Endodermal cell (in vitro differentiated cells): ENCODE data around the gene EXD3. TPM values are rescaled to one million over a fixed set of nuclear protein-coding genes. Genes with fewer than 3 reads are reported as not detected.

Experiments
- DNase-seq: peaks from one replicate; pipeline ENCODE4 v3.0.0-alpha.2; 2017
- H3K27ac ChIP-seq: 2 replicates; pipeline ENCODE4 v1.5.1; 2013; ENCODE audit warnings: mild to moderate bottlenecking, low read depth, low read length, moderate library complexity
- H3K27me3 ChIP-seq: 2 replicates; pipeline ENCODE4 v1.6.1; 2013; ENCODE audit warnings: mild to moderate bottlenecking, low read length, moderate library complexity; ENCODE audit not compliant: insufficient read depth, control insufficient read depth, poor library complexity, severe bottlenecking
- H3K36me3 ChIP-seq: 2 replicates; pipeline ENCODE4 v1.7.0; 2013; ENCODE audit warnings: mild to moderate bottlenecking, low read length, moderate library complexity; ENCODE audit not compliant: control insufficient read depth, insufficient read depth
- H3K4me1 ChIP-seq: one replicate; pipeline ENCODE4 v1.7.0; 2013; ENCODE audit warnings: low read length; ENCODE audit not compliant: control insufficient read depth, insufficient read depth
- H3K4me3 ChIP-seq: 2 replicates; pipeline ENCODE4 v1.5.1; 2013; ENCODE audit warnings: mild to moderate bottlenecking, low read length, moderate library complexity
- H3K9ac ChIP-seq: 2 replicates; pipeline ENCODE4 v1.6.1; 2013; ENCODE audit warnings: mild to moderate bottlenecking, low read length, moderate library complexity; ENCODE audit not compliant: poor library complexity, severe bottlenecking; ENCODE audit errors: extremely low read depth
- H3K9me3 ChIP-seq: 2 replicates; pipeline ENCODE4 v1.6.1; 2013; ENCODE audit warnings: mild to moderate bottlenecking, low read length, moderate library complexity; ENCODE audit not compliant: control insufficient read depth
- H3K27ac Mint-ChIP-seq: 2 replicates; pipeline ENCODE4 v1.8.0; 2020; ENCODE audit warnings: mixed read lengths
- H3K27me3 Mint-ChIP-seq: 2 replicates; pipeline ENCODE4 v1.8.0; 2021; ENCODE audit warnings: mild to moderate bottlenecking, mixed read lengths; ENCODE audit not compliant: insufficient read depth
- H3K36me3 Mint-ChIP-seq: 2 replicates; pipeline ENCODE4 v1.8.0; 2020; ENCODE audit warnings: low read depth, mixed read lengths
- H3K4me1 Mint-ChIP-seq: 2 replicates; pipeline ENCODE4 v1.8.0; 2020; ENCODE audit warnings: mixed read lengths
- H3K4me3 Mint-ChIP-seq: 2 replicates; pipeline ENCODE4 v1.8.0; 2020; ENCODE audit warnings: mild to moderate bottlenecking, moderate library complexity, mixed read lengths
- H3K9me3 Mint-ChIP-seq: 2 replicates; pipeline ENCODE4 v1.8.0; 2020; ENCODE audit warnings: mild to moderate bottlenecking, mixed read lengths
- WGBS, 2 experiments: methylation state at CpG; one replicate each; pipeline versions ENCODE4 v1.1.5 to v1.1.7; 2013; ENCODE audit warnings: missing lambda C conversion rate in 2 of 2, mixed read lengths in 1 of 2; ENCODE audit not compliant: insufficient coverage in 1 of 2, insufficient read length in 1 of 2; 5-methylcytosine and 5-hydroxymethylcytosine counted together
- total RNA-seq, 2 donors: library from RNA; stranded (reverse); fragmentation: NEBNext Ultra II Directional in 1 of 2; extraction: Animal tissue kit (Norgen Biotek cat#: 25700) in 1 of 2; gene quantifications; 2 replicates in 1 of 2; 3 replicates in 1 of 2; pipeline ENCODE4 v1.2.1, GENCODE V29; 2021
- TF ChIP-seq, protein P1 (sequence below): fragments of 200-600 bp; sonication (generic); conservative IDR thresholded peaks from 2 replicates; pipeline ENCODE4 v1.5.0; 2021; ENCODE audit warnings: antibody characterized with exemption, mild to moderate bottlenecking

Gene EXD3
- total RNA-seq, 2 donors from 2014 or later = 15.5 to 31.0 TPM

DNA sequence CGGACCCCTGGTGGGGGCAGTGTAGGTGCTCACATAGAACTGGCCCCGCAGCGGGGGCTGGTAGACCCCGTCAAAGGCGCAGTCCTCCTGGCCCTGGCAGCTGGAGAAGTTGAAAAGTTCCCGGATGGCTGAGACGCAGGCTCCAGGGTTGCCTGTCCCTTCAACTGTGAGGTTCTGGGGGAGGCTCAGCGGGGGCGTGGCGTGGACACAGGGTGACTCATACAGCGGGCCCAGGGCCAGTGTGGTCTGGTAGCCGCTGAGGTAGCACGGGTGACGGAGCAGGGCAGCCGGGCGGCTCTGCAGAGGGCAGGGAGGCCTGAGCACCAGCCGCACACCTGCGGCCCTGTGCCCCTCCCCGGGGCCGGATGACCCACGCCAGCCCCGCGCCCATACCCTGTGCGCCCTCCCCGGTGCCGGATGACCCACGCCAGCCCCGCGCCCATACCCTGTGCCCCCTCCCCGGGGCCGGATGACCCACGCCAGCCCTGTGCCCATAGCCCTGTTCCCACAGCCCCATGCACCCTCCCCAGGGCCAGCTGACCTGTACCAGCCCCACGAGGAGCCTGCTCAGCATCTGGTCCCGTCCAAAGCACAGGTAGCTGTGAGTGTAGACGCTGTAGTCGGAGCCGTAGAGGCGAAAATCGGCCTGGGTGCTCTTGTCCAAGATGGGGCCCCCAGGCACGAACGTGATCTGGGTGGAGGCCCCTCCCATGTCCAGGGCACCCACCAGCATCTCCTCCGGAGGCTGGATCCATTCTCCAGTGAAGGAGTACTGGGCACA is 13.2 kb upstream of the EXD3 start:
- H3K4me1 Mint-ChIP-seq = no peaks in the 10 kb centered on the region

DNA sequence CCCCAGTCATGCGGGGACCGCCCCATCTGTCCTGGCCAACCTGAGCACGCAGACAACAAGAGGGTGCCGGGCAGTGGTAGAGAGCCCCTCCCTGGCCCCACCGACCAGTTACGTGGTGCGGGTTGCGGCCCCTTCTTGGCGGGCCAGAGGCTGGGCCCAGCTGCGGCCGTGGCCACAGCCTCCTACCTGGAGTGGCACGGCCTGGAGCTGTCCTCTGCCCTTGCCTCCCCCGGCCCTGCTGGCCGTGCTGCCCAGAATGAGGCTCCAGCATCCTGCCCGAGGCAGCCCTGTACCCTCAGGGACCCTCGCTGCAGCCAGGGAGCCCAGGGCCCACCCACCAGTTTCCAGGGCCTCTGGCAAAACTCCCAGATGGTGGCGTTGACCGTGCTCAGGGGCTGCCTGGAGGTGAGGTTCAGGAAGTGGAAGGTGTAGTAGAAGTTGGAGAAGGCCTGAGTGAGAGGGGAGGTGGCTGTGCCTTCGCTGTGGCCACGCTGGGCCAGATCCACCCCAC is 12.5 kb upstream of the EXD3 start:
- Histone ChIP-seq H3K36me3 (no peaks in the 10 kb centered on the region), H3K9me3 (no peaks in the 10 kb centered on the region), H3K27ac (no peak overlapping the region), H3K4me1 (no peaks in the 10 kb centered on the region), H3K4me3 (no peak overlapping the region), H3K27me3 (no peaks in the 10 kb centered on the region), H3K9ac (no peak overlapping the region)
- H3K27me3 Mint-ChIP-seq = peaks cover 2% of the 10 kb centered on the region
- no peaks in the 10 kb centered on the region for H3K36me3 Mint-ChIP-seq
- TF ChIP-seq, protein P1, sequence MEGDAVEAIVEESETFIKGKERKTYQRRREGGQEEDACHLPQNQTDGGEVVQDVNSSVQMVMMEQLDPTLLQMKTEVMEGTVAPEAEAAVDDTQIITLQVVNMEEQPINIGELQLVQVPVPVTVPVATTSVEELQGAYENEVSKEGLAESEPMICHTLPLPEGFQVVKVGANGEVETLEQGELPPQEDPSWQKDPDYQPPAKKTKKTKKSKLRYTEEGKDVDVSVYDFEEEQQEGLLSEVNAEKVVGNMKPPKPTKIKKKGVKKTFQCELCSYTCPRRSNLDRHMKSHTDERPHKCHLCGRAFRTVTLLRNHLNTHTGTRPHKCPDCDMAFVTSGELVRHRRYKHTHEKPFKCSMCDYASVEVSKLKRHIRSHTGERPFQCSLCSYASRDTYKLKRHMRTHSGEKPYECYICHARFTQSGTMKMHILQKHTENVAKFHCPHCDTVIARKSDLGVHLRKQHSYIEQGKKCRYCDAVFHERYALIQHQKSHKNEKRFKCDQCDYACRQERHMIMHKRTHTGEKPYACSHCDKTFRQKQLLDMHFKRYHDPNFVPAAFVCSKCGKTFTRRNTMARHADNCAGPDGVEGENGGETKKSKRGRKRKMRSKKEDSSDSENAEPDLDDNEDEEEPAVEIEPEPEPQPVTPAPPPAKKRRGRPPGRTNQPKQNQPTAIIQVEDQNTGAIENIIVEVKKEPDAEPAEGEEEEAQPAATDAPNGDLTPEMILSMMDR = no peak
- no peaks in the 10 kb centered on the region for H3K4me1 Mint-ChIP-seq
- whole genome bisulfite sequencing, 2 experiments = 89 to 93% methylated on average over 14 to 20 of the region's 20 CpGs
- H3K9me3 Mint-ChIP-seq = no peaks in the 10 kb centered on the region
- no peak overlapping the region for H3K27ac Mint-ChIP-seq
- H3K4me3 Mint-ChIP-seq = no peak overlapping the region
- no peak for DNase-seq

More for the DNA sequence above, 13.2 kb upstream of the EXD3 start:
- TF ChIP-seq, protein P1 = no peak
- no peak overlapping the region for H3K4me3 ChIP-seq
- DNase-seq = no peak
- Mint-ChIP-seq H3K27me3 (peaks cover 2% of the 10 kb centered on the region), H3K9me3 (no peaks in the 10 kb centered on the region), H3K36me3 (no peaks in the 10 kb centered on the region), H3K4me3 (no peak overlapping the region), H3K27ac (no peak overlapping the region)
- H3K9me3 ChIP-seq = no peaks in the 10 kb centered on the region
- H3K4me1 ChIP-seq = no peaks in the 10 kb centered on the region
- no peaks in the 10 kb centered on the region for H3K36me3 ChIP-seq
- no peaks in the 10 kb centered on the region for H3K27me3 ChIP-seq
- WGBS, 2 experiments = 92% methylated on average over 20 to 42 of the region's 42 CpGs
- H3K9ac ChIP-seq = no peak overlapping the region
- H3K27ac ChIP-seq = no peak overlapping the region

DNA sequence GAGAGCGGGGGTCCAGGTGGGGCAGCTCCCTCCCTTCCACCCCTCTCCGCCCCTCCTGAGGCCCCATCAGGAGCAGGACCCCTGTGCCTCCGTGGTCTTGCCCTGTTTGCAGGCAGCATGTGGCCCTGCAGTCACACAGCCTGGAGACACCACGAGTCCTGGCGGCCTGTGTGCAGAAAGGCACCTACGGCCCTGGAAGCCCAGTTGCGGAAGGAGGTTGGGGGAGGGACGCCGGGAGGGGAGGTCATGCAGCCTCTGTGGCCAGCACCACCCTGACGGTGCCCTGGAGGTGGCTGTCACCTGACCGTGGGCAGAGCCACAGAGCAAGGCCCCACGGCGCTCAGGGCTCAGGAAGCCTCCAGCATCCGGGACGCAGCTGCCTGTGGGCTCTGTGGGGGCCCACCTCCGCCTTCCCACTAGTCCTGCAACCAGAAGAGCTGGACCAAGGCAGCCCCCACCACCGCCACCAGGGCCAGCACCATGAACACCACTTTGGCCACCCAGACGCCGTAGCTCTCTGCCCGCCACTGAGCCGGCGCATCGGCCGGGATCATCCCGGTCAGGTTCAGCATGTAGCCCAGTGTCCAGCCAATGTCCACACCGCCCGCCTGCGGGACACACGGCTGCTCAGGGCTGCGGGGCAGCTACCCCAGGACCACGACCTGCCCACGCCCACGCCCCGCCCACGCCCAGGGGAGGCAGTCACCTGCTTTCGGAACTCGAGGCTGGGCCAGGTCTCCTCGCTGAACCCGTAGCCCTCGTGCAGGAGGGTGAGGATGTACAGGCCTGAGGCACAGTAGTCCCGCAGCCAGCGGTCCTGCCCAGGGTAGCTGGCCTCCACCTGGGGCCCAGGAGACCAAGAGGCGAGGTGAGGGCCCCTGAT is 11.8 kb upstream of the EXD3 start:
- Mint-ChIP-seq H3K36me3 (no peaks in the 10 kb centered on the region), H3K27ac (no peak overlapping the region), H3K9me3 (no peaks in the 10 kb centered on the region), H3K4me3 (no peak overlapping the region), H3K27me3 (peaks cover 2% of the 10 kb centered on the region), H3K4me1 (no peaks in the 10 kb centered on the region)
- no peaks in the 10 kb centered on the region for H3K36me3 ChIP-seq
- H3K27ac ChIP-seq = no peak overlapping the region
- no peak for DNase-seq
- no peaks in the 10 kb centered on the region for H3K27me3 ChIP-seq
- H3K9me3 ChIP-seq = no peaks in the 10 kb centered on the region
- H3K9ac ChIP-seq = no peak overlapping the region
- 91 to 97% methylated on average over 30 to 43 of the region's 43 CpGs for WGBS, 2 experiments
- H3K4me1 ChIP-seq = no peaks in the 10 kb centered on the region
- H3K4me3 ChIP-seq = no peak overlapping the region
- TF ChIP-seq, protein P1 = no peak
